Urothelium cell line (cell line): Measurements from ENCODE around the gene LIN28B.
A peak's percentile ranks its signal among the peaks of the same experiment; 100 is the strongest.
"Not testable (repeated sequence)": the region's sequence is repeated elsewhere in the genome, so short reads cannot be mapped to it uniquely, and the experiment has no call there.

ENCODE experiments used
- DNase-seq: peaks from one replicate; pipeline ENCODE4 v3.0.0; 2011; ENCODE audit warnings: low spot score, mixed read lengths
- FAIRE-seq: peaks from 2 replicates; lab custom pipeline; 2011; peaks lifted over from hg19 to GRCh38; lab: Jason Lieb, UNC

LIN28B gene

DNA sequence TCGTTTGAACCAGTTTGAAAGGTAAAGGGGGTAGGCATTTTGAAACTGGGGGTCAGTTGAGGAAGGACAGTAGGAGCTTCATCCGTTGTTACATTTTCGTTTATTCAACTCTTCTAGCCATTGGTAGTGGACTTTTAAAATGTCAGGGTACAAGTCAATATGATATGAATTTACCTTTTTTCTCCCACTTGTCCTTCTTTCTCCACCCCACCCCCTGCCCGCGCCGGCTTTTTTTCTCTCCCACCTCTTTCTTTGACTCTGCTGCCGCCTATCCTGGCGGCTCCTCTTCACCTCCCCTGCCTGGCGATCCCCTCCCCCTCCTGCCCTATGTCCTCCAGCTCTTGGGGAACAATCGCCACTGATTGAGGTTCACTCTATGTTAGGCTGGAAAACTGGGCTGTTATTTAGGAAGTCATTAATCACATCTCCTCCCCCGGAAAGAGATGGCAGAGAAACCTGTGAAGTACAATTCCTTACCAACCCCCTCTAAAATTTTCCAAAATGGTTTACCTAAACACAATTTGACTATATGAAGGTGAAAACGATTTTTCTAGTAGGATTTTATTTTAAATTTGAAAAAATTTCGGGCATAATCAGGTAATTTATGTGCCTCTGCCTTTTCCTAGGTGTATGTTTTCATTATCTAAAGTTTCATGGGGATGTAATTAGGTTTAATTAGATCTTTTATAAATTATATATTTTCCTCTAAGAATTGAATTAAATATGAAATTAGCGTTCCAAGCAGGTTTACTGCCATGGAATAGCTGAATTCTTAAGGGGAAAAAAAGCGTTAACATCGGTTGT is 778 bp upstream of the LIN28B start:
- no peak for FAIRE-seq
- DNase-seq, result peak; percentile 54

DNA sequence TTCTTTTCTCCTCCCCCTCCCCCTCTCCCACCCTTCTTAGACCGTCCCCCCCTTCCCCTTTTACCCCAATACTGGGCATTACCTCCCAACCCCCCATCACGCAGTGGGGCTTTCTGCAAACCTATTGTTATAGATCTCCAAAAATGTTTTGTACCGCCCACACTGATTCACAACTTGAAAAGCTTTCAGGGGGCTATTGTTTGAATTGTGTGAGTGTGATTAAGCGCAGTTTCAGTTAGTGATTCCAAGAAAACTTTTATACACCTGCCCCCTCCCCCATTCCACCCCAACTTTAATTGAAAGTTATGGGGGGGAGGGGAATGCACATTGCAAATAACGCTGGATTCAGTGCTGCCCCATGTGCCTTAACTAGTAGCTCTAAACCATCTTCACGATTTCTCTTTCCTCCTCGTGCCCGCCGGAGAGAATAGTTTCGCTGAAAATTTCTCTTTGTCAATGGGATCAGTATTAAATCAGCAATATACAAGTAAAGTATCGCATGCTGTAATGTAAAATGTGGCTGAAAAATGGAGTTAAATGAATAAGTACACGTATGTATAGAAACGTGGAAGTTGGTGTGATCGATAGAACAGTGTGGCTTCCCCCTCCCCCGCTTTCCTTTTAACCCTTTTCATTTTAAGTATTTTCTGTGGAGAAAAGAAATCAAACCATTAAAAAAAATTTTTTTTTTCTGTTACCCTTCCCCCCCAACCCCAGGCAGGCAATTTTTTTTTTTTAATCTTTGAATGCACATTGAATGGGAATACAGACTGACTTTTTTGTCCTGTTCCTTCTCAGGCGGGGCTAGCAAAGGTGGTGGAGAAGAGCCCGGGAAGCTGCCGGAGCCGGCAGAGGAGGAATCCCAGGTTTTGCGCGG is 632 bp downstream of the LIN28B start:
- DNase-seq (peak; percentile 25), FAIRE-seq (no peak)

DNA sequence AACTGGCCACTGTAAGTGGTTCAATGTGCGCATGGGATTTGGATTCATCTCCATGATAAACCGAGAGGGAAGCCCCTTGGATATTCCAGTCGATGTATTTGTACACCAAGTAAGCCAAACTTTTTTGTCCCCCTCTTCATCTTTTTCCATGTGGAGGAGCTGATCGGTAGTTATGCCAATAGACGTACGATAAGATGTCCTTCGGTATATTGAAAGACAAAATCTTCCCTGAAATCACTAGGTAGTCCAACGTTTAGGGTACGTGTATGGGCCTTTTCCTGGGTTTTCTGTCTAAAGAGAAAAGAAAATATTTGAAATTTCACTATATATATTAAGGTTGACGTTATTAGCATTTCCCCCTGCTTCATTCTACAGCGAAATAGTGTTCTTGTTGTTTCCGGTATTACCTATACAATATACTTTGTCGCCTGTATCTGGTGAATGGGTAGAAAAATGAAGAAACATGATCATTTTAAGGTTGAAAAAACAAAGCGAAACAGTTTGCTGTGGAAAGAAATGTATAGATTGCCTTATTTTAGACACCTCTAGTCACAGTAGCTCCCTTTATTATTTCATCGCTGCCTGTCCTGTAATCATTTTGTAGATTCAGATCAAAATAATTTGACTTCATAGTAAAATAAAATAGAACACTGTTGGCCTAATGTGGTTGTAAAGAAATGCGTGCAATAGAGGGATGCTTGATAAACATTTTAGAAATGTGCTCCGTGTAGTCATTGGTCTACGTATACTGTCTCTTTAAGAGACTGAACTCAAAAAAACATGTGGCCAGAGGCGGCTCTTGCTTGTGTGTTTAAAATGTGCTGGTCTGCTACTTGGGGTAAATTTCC is 1.5 kb downstream of the LIN28B start:
- DNase-seq (peak; percentile 6), FAIRE-seq (no peak)

DNA sequence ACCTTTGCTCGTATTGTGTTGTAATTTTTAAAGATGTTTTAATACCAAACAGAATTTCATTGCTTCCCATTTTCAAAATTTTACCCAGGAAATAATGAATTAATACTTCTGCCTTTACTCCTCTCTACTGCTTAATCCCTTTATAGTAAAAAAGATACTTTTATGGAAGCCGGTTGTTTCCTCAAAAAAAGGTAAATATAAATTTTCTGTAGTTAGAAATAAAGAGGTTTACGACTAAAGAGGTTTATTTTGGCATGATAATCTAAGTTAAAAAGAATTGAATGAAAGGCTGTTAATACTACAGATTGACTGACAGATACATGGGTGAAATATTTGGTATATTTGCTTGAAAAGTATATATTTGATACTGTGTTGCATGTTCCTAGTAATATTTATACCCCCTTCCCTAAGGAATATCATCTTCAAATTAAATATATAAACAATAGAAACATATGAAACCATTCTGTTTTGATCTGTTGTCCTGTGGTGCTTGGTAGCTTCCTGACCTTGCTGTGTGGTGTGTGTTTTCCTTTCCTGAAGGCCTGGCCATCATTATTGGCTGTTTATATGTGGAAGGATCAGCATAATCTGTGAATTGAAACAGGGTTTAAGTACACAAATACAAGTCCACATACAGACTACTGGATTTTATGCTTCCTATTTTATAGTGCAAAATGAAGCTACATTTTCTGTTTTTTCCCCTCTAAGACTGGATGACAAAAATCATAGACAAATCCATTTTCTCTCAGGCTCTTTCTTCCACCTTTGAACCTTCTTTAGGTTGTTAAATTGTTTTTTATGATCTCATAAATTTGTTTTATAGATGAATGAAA is 2.3 kb downstream of the LIN28B start:
- DNase-seq (no peak), FAIRE-seq (no peak)

DNA sequence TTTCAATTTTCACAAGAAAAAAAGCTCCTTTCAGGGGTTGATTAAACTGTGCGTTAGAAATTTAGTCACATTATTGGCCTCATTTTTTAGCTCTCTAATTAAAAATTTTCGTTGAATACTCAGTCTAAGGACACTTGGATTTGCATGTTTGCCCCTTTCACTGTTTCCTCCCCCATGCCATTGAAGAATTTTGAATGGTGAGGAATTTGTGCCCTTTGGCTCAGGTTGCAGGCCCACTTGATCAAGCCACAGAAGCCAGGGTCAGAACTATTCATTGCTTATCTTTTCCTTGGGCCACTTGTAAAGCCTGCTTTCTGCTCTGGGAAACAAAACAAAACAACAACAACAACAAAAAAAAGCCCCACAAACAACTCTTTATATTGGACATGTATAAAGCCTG is 12.2 kb downstream of the LIN28B start:
- no peak for FAIRE-seq

DNA sequence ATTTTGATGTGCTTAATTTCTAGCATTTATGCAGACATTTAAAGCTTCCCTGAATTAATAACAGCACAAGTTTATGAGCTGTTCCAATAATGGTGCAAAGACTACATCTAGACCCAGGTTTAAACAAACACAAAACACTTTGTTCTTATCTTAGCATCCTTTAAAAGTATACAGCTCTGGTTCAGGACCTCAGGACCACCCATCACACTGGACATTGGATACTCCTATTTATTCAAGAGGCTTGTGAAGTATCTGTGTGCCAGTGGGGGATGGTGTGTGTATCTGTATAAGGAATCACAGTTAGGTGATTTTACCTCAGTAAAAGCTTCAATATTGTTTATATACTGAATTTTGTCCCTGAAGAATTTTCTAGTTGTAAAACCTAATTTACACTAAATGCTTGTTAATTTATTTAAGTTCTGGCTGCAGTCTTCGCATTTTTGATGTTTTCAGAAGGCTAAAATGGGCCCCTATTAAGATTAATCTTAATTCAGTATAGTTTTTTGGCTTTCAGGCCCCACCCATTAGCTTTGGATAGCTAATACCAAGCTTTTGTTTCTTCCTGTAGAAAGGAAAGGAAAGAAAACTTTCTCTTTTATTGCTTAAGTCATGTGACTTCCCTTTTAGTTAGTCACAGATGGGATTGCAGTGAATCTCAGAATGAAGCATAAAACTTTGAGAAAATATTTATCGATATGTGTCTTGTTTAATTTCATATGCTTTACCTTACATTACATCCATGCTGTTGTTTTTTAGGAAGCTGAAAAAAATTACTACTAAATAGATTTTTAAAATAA is 13.1 kb downstream of the LIN28B start:
- FAIRE-seq (no peak), DNase-seq (no peak)

More for the DNA sequence above, 12.2 kb downstream of the LIN28B start:
- no peak for DNase-seq

DNA sequence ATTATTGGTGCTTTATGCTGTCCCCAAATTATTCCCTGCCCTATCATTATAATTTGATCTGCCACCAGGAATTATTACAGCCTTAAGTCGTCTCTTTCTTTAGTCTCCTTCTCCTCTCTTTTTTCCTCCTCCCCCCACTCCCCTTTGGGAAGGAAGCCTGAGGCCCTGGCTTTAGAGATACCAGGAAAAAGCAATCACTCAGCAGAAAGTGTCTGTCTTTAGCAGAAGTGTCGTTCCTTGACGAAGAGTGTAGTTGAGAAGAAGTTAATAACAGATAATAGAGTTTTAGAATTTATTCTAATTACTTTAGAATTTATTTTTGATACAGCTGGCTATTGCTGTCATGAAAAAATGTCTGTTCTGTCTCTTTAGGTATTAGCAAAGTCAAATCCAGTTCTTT is 16.5 kb downstream of the LIN28B start:
- DNase-seq, result no peak
- FAIRE-seq, result no peak

DNA sequence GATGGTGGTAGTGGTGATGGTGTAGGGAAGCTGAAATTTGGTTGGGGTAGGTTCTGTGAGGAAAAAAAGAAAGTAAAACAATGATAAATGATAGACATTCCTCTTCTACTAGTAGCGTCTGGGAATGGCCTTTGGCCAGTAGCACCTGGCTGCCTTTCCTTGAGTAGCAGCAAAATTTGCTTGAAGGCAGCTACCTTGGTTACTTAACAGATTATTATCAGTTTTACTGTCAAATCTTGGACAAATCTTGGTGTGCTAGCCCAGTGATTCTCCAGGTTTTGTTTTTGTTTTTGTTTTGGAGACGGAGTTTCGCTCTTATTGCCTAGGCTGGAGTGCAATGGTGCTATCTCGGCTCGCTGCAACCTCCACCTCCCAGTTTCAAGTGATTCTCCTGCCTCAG is 26.4 kb downstream of the LIN28B start:
- no peak for FAIRE-seq
- no peak for DNase-seq

DNA sequence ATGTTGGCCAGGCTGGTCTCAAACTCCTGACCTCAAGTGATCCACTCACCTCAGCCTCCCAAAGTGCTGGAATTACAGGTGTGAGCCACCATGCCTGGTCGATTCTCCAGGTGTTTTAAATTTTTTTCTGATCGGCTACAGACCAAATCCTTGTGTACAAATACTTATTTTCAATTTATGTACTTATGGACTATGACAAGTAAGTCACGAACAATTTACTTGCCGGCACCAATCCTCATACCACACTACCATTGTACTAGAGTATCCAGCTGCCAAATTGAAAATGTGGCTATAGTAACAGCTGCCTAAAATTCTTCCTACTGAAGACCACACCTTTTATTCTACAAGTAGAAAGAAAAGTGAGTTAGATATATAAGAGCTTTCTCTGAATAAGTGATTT is 26.9 kb downstream of the LIN28B start:
- FAIRE-seq, result no peak
- DNase-seq, result no peak

DNA sequence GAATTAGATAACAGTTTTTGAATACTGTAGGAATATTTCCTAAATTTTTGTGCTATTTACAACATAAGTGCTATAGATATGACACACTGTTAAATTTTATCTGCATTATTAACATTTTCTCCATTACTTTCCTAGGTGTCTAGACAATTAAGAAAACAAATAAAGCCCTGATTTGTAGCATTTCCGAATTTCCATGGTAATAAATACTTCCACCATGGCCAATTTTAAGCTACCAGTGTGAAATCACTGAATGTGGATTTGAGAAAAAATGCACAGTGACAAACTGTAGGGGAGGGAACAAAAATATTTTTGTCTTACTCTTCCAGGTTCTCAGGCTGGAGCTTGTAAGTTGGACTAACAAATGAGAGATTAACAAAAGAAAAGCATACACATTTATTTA is 27.9 kb downstream of the LIN28B start:
- FAIRE-seq (no peak), DNase-seq (no peak)

DNA sequence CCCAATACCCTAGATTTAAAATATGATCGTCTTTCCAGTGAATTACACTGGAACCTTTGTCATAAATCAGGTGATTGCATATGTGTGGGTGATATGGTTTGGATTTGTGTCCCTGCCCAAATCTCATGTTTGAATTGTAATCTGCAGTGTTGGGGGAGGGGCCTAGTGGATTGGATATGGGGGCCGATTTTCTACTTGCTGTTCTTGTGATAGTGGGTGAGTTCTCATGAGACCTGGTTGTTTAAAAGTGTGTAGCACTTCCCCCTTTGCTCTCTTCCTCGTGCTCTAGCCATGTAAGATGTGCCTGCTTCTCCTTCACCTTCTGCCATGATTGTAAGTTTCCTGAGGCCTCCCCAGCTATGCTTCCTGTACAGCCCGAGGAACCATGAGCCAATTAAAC is 29.0 kb downstream of the LIN28B start:
- DNase-seq, FAIRE-seq: not testable (repeated sequence)

DNA sequence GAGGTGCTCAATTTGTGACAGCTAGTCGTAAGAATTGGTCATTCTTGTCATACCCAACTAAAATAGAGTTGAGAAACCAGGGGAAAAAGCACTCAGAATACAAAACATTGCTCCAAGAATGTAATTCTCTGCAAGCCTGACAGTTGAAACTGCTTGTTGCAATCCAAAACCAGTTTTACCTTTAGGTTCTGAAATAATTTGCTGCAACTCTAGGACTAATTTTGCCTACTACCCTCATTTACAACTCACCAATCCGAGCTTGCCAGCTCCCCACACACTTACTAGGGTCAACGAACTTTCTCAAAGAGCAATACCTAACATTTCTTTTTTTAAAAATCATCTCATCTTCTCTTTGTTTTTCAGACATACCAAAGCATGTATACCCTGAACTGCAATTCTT is 29.7 kb downstream of the LIN28B start:
- no peak for DNase-seq
- FAIRE-seq, result no peak

DNA sequence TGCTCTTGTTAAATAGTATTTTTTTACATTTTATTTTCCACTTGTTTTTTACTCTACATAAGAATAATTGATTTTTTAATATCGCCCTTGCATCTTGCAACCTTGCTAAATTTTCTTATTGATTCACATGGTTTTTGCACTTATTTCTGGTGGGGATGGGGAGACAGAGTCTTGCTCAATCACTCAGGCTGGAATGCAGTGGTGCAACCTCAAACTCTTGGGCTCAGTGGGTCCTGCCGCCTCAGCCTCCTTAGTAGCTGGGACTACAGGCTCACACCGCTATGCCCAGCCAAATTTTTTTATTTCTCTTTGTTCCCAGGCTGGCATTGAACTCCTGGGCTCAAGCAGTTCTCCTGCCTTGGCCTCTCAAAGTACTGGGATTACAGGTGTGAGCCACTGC is 30.3 kb downstream of the LIN28B start:
- DNase-seq, result no peak
- FAIRE-seq, result no peak

DNA sequence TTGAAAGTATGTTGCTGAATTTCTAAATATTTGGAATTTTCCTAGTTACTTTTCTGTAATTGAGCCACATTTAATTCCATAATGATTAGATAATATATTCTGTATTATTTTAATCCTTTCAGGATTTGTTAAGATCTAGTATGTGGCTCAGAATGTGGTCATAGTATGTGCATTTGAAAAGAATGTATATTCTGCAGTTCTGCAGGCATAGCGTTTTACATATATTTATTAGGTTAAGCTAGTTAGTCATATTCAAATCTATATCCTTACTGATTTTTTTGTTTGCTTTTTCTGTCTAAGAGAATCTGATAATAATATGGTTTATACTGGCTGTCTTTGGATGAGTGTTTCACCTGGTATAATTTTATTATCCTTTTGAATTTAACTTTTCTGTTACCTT is 33.2 kb downstream of the LIN28B start:
- no peak for FAIRE-seq
- DNase-seq, result no peak

DNA sequence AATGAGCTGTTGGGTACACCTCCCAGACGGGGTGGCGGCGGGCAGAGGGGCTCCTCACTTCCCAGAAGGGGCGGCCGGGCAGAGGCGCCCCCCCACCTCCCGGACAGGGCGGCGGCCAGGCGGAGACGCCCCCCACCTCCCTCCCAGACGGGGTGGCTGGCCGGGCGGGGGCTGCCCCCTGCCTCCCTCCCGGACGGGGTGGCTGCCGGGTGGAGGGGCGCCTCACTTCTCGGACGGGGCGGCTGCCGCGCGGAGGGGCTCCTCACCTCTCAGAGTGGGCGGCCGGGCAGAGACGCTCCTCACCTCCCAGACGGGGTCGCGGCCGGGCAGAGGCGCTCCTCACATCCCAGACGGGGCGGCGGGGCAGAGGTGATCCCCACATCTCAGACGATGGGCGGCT is 34.2 kb downstream of the LIN28B start:
- not testable (repeated sequence) for FAIRE-seq, DNase-seq

DNA sequence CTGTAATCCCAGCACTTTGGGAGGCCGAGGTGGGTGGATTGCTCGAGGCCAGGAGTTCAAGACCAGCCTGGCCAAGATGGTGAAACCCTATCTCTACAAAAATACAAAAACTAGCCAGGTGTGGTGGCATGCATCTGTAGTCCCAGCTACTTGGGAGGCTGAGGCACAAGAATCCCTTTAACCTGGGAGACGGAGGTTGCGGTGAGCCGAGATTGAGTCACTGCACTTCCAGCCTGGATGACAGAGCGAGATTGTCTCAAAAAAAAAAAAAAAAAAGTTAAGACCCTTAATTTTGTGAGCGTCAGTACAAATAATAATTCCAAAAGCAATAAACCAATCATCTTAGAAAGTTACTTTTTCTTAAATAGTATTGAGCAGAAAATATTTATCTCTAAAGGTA is 36.7 kb downstream of the LIN28B start:
- FAIRE-seq, DNase-seq: not testable (repeated sequence)

DNA sequence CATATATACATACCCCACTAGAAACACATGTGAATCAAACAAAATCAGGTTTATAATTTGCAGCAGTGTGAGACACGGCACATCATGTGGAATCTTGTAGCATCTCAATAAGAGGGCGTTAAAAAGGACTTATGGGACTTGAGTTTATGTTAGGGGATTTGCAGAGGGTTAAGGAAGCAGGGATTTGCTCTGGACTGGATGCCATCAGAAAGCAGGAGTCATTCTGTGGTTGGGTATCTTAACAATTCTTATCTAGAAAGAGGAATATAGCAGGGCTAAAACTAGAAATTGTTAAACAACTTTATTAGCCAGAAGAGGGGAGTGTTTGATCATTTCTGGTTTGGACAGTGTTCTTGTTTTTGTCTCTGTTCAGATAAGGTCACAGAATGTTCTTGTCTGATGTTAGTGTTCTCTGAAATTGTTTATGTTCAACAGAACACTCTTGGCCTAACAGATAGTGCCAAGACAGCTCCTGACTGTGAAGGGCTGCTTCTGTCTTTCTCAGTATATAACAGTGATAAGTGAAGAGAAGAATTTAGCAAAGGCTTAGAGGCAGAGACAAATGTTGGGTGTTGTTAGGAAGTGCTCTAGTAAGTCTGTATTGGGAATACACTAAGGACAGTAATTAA is 39.2 kb downstream of the LIN28B start:
- no peak for DNase-seq
- no peak for FAIRE-seq

DNA sequence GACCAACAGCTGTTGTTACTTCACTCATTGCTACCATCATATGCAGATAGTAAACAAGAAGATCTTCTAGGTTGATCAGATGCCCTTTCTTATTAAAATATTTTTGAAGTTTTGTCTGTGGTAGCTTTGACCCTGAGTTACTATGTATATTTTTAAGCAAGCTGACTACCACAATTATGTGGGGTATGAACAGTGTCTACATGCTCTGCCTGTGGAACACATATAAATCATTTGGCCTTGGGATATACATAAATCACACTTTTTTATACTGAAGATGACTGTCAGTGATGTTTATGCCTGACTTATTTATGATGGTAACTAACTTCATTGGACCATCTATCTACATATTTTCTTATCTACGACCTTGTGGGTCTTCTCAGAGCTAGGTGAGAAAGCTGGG is 44.2 kb downstream of the LIN28B start:
- FAIRE-seq (no peak), DNase-seq (no peak)

DNA sequence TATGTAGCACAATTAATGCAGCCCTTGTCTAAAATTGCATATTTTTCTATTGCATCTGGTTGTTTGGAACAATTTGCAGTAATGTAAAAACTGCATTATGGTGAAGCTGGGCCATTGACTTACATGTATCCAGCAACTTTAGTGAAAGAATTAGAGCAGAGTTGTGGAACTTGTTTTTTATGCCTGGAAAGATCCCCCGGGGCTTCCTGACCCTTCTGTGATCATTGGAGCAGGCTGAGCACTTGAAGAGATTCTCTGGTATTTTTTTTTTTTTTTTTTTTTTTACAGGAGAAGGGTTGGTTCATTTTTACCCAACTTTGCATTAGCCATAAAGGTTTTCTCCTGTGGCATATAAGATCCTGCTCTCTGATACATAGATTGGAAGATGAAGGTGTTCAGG is 45.0 kb downstream of the LIN28B start:
- FAIRE-seq (no peak), DNase-seq (no peak)
